ENCODE results near the gene NPHP4.

DNA sequence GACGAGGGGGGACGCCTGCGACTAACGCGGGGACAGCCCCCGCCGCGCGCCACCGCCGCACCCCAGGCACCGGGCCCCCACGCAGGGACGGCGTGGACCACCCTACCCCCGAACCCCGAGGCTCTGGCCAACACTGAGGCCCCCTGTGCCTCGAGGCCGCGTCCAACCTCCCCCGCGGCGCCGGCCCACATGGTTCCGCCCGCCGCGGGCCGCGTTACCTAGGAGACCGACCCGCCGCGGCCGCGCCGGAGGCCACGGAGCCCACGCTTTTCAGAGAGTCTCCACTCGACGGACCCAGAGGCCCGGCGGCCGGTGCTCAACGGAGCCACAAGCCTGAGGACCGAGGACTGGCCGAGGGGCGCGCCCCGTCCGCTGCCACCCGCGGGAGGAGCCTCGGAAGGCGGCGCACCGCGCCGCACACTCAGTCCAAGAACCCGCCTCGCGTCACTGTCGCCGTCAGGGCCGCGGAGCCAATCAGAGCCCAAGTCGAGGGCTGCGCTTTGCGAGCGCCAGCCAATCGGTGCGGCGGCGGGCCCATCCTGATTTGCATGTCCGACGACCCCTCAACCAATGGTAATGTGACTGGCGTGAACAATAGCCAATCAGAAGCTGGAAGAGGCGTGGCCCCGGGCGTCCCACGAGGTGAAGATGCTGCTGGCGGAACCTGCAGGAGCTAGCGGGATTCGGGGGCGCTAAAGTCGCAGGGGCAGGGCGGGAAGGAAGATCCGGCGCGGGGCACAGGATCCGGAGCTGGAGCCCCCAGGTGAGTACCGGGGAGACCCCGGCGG is at the start of gene NPHP4:
- TF ChIP-seq, protein P1, sequence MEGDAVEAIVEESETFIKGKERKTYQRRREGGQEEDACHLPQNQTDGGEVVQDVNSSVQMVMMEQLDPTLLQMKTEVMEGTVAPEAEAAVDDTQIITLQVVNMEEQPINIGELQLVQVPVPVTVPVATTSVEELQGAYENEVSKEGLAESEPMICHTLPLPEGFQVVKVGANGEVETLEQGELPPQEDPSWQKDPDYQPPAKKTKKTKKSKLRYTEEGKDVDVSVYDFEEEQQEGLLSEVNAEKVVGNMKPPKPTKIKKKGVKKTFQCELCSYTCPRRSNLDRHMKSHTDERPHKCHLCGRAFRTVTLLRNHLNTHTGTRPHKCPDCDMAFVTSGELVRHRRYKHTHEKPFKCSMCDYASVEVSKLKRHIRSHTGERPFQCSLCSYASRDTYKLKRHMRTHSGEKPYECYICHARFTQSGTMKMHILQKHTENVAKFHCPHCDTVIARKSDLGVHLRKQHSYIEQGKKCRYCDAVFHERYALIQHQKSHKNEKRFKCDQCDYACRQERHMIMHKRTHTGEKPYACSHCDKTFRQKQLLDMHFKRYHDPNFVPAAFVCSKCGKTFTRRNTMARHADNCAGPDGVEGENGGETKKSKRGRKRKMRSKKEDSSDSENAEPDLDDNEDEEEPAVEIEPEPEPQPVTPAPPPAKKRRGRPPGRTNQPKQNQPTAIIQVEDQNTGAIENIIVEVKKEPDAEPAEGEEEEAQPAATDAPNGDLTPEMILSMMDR (IDR thresholded peaks at IDR 0.05), result peak in 1 of 6 experiments; percentile 15
- peak; percentile 52 to 66 for TF ChIP-seq POLR2A (IDR thresholded peaks at IDR 0.05)
